ENCODE data around the gene PARP6.

PARP6 gene

GRCh38 chr15:72272213-72272996, at the start of gene PARP6:
Gene PARP6 (minus strand): TSS chr15:72272554. CDS start chr15:72267477, 5,077 bp downstream.
- peak; percentile 98 for DNase-seq

GRCh38 chr15:72319985-72320671, 47.8 kb upstream of the PARP6 start, which contains the start of gene CELF6:
Gene CELF6 (minus strand): TSS chr15:72320157. CDS start chr15:72319874, 283 bp downstream.
- DNase-seq, result peak; percentile 66 to 73

- DNase-seq, result peak; percentile 45 to 57
Observed at GRCh38 chr15:72319360-72319984, 47.1 kb upstream of the PARP6 start.

GRCh38 chr15:72318408-72318942, 46.1 kb upstream of the PARP6 start:
- DNase-seq, result no peak

GRCh38 chr15:72315706-72316370, 43.5 kb upstream of the PARP6 start:
- no peak for DNase-seq

- no peak for DNase-seq
Observed at GRCh38 chr15:72313881-72314280, 41.5 kb upstream of the PARP6 start.

- DNase-seq, result no peak
Observed at GRCh38 chr15:72313448-72313840, 41.1 kb upstream of the PARP6 start.

- DNase-seq, result peak; percentile 59 to 66
Observed at GRCh38 chr15:72312605-72313447, 40.5 kb upstream of the PARP6 start.

- DNase-seq, result no peak
Observed at GRCh38 chr15:72307026-72307425, 34.7 kb upstream of the PARP6 start.

- peak in 1 of 2 experiments; percentile 14 for DNase-seq
Observed at GRCh38 chr15:72306211-72306785, 33.9 kb upstream of the PARP6 start.

GRCh38 chr15:72304596-72304995, 32.2 kb upstream of the PARP6 start:
- no peak for DNase-seq

GRCh38 chr15:72302955-72303354, 30.6 kb upstream of the PARP6 start:
- DNase-seq, result no peak

GRCh38 chr15:72289597-72290325, 17.4 kb upstream of the PARP6 start:
- DNase-seq, result no peak

- no peak for DNase-seq
Observed at GRCh38 chr15:72288796-72289596, 16.6 kb upstream of the PARP6 start.

- peak; percentile 43 to 59 for DNase-seq
Observed at GRCh38 chr15:72285927-72286516, 13.7 kb upstream of the PARP6 start.

GRCh38 chr15:72285402-72285801, 13.0 kb upstream of the PARP6 start:
- no peak for DNase-seq

GRCh38 chr15:72284781-72285180, 12.4 kb upstream of the PARP6 start:
- no peak for DNase-seq

- no peak for DNase-seq
Observed at GRCh38 chr15:72281713-72282112, 9.4 kb upstream of the PARP6 start.

- DNase-seq, result no peak
Observed at GRCh38 chr15:72280751-72281150, 8.4 kb upstream of the PARP6 start.
